K562 (cell line): ENCODE results near the gene NPR1. TPM values are rescaled to one million over a fixed set of nuclear protein-coding genes. Genes with fewer than 3 reads are reported as not detected.

Experiments used
- ARID1B ChIP-seq: fragments of 450-650 bp; IDR thresholded peaks from 2 replicates; pipeline ENCODE4 v1.6.1; 2016; ENCODE audit warnings: antibody characterized with exemption, mild to moderate bottlenecking, inconsistent platforms
- ATF3 ChIP-seq, 2 experiments: fragments of 450-650 bp in 1 of 2; sonication (generic) in 1 of 2; formaldehyde crosslinking in 1 of 2; IDR thresholded peaks in 1 of 2; conservative IDR thresholded peaks in 1 of 2; 2 replicates each; pipeline versions ENCODE4 v1.6.1 to v1.8.1; 2016 to 2023; ENCODE audit warnings: mild to moderate bottlenecking in 2 of 2, moderate library complexity in 2 of 2, inconsistent platforms in 1 of 2, missing genetic modification reagents in 1 of 2
- CBX1 ChIP-seq: sonication (generic); IDR thresholded peaks from 2 replicates; pipeline ENCODE4 v1.6.1; 2016; ENCODE audit warnings: antibody characterized with exemption, low read depth, mild to moderate bottlenecking
- CTBP1 ChIP-seq: fragments of 450-650 bp; IDR thresholded peaks from 2 replicates; pipeline ENCODE4 v1.6.1; 2016; ENCODE audit warnings: borderline replicate concordance
- EP400 ChIP-seq: fragments of 450-650 bp; IDR thresholded peaks from 2 replicates; pipeline ENCODE4 v1.6.1; 2017; ENCODE audit warnings: antibody characterized with exemption, mild to moderate bottlenecking, moderate library complexity
- ESRRA ChIP-seq: fragments of 450-650 bp; IDR thresholded peaks from 2 replicates; pipeline ENCODE4 v1.6.1; 2014; ENCODE audit warnings: low read depth, mild to moderate bottlenecking, moderate library complexity, borderline replicate concordance
- FOXA1 ChIP-seq: fragments of 450-650 bp; IDR thresholded peaks from 2 replicates; pipeline ENCODE4 v1.6.1; 2016; ENCODE audit warnings: mild to moderate bottlenecking, borderline replicate concordance
- KAT2B ChIP-seq: IDR thresholded peaks from one replicate; pipeline ENCODE4 v1.6.1; 2012; ENCODE audit warnings: low read depth, mild to moderate bottlenecking, control low read depth, inconsistent platforms, low read length, moderate library complexity
- KAT7 ChIP-seq: sonication (generic); formaldehyde crosslinking; IDR thresholded peaks from 2 replicates; pipeline ENCODE4 v1.8.0; 2022; ENCODE audit warnings: missing genetic modification reagents, mild to moderate bottlenecking, borderline replicate concordance
- PHF20 ChIP-seq: fragments of 450-650 bp; IDR thresholded peaks from 2 replicates; pipeline ENCODE4 v1.6.1; 2018; ENCODE audit not compliant: partially characterized antibody
- POLR2A ChIP-seq: fragments of 450-650 bp; conservative IDR thresholded peaks from 2 replicates; pipeline ENCODE4 v1.6.1; 2016
- SIN3B ChIP-seq: fragments of 450-650 bp; IDR thresholded peaks from 2 replicates; pipeline ENCODE4 v1.6.1; 2017; ENCODE audit warnings: low read depth, mild to moderate bottlenecking, moderate library complexity
- TBL1XR1 ChIP-seq, 2 experiments: IDR thresholded peaks; 2 replicates each; pipeline ENCODE4 v1.6.1; 2012; ENCODE audit warnings: improper control_type of control experiment in 2 of 2, low read length in 2 of 2, mild to moderate bottlenecking in 1 of 2
- TSHZ1 ChIP-seq: fragments of 250-450 bp; sonication (Bioruptor Pico); IDR thresholded peaks from 2 replicates; pipeline ENCODE4 v1.4.0; 2020; ENCODE audit warnings: mild to moderate bottlenecking, moderate library complexity
- ZC3H11A ChIP-seq: IDR thresholded peaks from 2 replicates; pipeline ENCODE4 v1.6.1; 2012; ENCODE audit warnings: low read depth, low read length, improper control_type of control experiment
- polyA plus RNA-seq, 8 experiments: library from polyadenylated mRNA; depleted of rRNA in 4 of 8; stranded (reverse) in 5 of 8; unstranded in 3 of 8; fragments of >200 nt; fragmentation: Nextera tagmentation in 2 of 8; fragmentation: Illumina TruSeq in 1 of 8; extraction: Ambion mirVana in 2 of 8; extraction: Trizol in 1 of 8; gene quantifications; 2 replicates each; pipeline versions ENCODE4 v1.2.1 to v1.2.3, GENCODE V29; 2011 to 2014; ENCODE audit warnings: inconsistent platforms in 1 of 8, missing spikeins in 1 of 8
- total RNA-seq, 7 experiments: library from RNA; depleted of rRNA in 6 of 7; stranded (reverse); fragments of >200 nt in 6 of 7; fragmentation: Illumina TruSeq in 2 of 7; extraction: Trizol in 2 of 7; gene quantifications; 2 replicates each; pipeline versions ENCODE4 v1.2.1 to v1.2.3, GENCODE V29; 2011 to 2021; ENCODE audit warnings: low replicate concordance in 1 of 7
- TF ChIP-seq, protein P1 (sequence below): fragments of 200-800 bp; sonication (Bioruptor generic); IDR thresholded peaks from 2 replicates; pipeline ENCODE4 v1.6.1; 2017; ENCODE audit warnings: missing genetic modification characterization, missing compliant biosample characterization
- TF ChIP-seq, protein P2 (sequence below): sonication (generic); formaldehyde crosslinking; IDR thresholded peaks from 2 replicates; pipeline ENCODE4 v1.8.1; 2022; ENCODE audit warnings: missing genetic modification reagents
- TF ChIP-seq, protein P3 (sequence below): fragments of 450-650 bp; formaldehyde crosslinking; IDR thresholded peaks from 2 replicates; pipeline ENCODE4 v1.4.0; 2022; ENCODE audit warnings: mild to moderate bottlenecking, moderate library complexity

The NPR1 gene
- total and polyA plus RNA-seq, 9 of the 15 experiments (the other 6 are each of a cell fraction or from before 2014, with no cell fraction given), result 0.05 to 0.16 (median 0.06) TPM; not detected in 6

DNA sequence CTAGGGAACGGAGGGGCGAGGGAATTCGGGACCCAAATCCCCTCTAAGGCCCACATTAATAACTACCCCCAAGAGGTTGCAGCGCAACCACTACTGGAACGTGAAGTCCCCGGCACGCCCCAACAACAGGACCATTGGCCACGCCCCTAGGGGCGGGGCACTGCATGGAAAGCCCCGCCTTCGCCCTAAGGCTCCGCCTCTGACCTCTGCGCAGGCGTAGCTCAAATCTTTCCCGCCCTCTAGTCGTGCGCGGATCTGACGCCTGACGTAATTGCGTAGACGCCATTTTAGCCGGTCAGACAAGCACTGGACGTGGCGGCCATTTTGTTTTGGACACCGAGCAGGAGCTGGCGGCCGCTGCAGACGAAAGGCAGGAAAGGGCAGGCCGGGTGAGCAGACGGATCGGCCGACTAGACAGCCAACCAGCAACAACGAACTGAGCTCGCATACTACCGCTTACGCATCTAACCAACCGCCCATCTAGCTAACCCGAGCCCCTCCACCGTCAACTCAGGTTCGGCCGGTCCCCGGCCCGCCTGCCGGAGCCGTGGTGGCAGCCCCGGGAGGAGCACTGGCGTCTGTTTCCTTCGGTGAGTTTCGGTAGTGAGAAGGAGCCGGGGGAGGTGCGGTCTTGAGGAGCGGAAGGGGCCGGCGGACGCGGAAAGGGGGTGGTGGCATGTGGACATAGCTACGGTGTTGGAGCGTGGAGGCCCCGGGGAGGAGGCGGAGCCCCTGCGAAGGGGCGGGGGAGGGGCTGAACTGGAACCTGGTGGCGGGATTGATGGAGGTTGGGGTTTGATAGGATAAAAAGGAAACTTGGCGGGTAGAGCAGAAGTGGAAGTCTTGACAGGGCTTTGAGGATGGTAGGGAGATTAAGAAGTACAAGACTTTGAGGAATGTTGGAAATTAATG, 44.5 kb upstream of the NPR1 start, which contains the start of gene CHTOP (continued):
- TF ChIP-seq, protein P1, sequence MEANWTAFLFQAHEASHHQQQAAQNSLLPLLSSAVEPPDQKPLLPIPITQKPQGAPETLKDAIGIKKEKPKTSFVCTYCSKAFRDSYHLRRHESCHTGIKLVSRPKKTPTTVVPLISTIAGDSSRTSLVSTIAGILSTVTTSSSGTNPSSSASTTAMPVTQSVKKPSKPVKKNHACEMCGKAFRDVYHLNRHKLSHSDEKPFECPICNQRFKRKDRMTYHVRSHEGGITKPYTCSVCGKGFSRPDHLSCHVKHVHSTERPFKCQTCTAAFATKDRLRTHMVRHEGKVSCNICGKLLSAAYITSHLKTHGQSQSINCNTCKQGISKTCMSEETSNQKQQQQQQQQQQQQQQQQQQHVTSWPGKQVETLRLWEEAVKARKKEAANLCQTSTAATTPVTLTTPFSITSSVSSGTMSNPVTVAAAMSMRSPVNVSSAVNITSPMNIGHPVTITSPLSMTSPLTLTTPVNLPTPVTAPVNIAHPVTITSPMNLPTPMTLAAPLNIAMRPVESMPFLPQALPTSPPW (CRISPR knock-in tag), result peak; percentile 78
- TF ChIP-seq KAT2B, result no peak
- TF ChIP-seq, protein P2, sequence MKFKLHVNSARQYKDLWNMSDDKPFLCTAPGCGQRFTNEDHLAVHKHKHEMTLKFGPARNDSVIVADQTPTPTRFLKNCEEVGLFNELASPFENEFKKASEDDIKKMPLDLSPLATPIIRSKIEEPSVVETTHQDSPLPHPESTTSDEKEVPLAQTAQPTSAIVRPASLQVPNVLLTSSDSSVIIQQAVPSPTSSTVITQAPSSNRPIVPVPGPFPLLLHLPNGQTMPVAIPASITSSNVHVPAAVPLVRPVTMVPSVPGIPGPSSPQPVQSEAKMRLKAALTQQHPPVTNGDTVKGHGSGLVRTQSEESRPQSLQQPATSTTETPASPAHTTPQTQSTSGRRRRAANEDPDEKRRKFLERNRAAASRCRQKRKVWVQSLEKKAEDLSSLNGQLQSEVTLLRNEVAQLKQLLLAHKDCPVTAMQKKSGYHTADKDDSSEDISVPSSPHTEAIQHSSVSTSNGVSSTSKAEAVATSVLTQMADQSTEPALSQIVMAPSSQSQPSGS, result peak; percentile 90
- peak; percentile 60 for TF ChIP-seq ARID1B
- TF ChIP-seq ZC3H11A, result peak; percentile 100
- peak; percentile 83 for TF ChIP-seq CBX1
- no peak for TF ChIP-seq TSHZ1 (CRISPR knock-in tag)
- TF ChIP-seq FOXA1, result no peak
- TF ChIP-seq EP400, result peak; percentile 99
- 0 out of 4 replicates have a peak, but pooled peaks of 1 of the 2 experiments have one; percentile 36 for TF ChIP-seq TBL1XR1 (IDR thresholded peaks at IDR 0.05; ENCODE audit: low read length in 2 of 2)
- TF ChIP-seq CTBP1, result peak; percentile 47
- TF ChIP-seq ATF3 (IDR thresholded peaks at IDR 0.05), result peak; percentile 54; the same call in 1 of the 2 replicates
- TF ChIP-seq ATF3 (CRISPR knock-in tag; conservative IDR thresholded peaks at IDR 0.05), result peak; percentile 85
- peak; percentile 65 for TF ChIP-seq PHF20
- peak; percentile 98 for TF ChIP-seq POLR2A
- TF ChIP-seq ESRRA, result peak; percentile 57; the same call in 1 of the 2 replicates
- TF ChIP-seq SIN3B, result peak; percentile 23; the same call in 1 of the 2 replicates
- TF ChIP-seq, protein P3, sequence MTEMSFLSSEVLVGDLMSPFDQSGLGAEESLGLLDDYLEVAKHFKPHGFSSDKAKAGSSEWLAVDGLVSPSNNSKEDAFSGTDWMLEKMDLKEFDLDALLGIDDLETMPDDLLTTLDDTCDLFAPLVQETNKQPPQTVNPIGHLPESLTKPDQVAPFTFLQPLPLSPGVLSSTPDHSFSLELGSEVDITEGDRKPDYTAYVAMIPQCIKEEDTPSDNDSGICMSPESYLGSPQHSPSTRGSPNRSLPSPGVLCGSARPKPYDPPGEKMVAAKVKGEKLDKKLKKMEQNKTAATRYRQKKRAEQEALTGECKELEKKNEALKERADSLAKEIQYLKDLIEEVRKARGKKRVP (CRISPR knock-in tag), result no peak
- peak; percentile 88; the same call in 1 of the 2 replicates for TF ChIP-seq KAT7 (CRISPR knock-in tag)
